ENCODE data around the gene GGN. TPM values are rescaled to one million over a fixed set of nuclear protein-coding genes. Genes with fewer than 3 reads are reported as not detected.
"Not testable (repeated sequence)": the region's sequence is repeated elsewhere in the genome, so short reads cannot be mapped to it uniquely, and the experiment has no call there.

Gene GGN, protein sequence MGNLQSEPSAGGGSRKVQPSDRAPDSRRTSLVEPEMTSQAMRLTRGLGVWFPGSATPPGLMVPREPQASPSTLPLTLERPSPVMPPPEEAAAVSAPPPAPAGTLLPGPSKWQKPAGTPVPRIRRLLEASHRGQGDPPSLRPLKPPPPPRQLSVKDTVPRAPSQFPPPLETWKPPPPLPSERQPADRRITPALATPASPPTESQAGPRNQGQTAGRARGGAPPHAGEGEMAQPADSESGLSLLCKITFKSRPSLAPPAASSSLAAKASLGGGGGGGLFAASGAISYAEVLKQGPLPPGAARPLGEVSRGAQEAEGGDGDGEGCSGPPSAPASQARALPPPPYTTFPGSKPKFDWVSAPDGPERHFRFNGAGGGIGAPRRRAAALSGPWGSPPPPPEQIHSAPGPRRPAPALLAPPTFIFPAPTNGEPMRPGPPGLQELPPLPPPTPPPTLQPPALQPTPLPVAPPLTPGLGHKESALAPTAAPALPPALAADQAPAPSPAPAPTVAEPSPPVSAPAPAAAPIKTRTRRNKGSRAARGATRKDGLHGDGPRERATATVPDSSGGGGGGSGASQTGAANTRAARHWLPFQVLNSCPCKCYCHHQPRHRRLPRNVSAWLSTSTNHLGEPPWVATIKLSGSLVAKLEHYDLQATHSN
- total RNA-seq: 0.80 and 1.7 TPM in 2 replicates

- peak; percentile 92 for DNase-seq (ENCODE audit: low read depth)
These were observed at the start of gene GGN for GRCh38 chr19:38387550-38388348. TSS of gene GGN (minus strand) at chr19:38388034. CDS start at chr19:38387261, 773 bp downstream.

GRCh38 chr19:38437295-38437694 lies 49.5 kb upstream of the GGN start:
- no peak for DNase-seq (ENCODE audit: low read depth)

DNA sequence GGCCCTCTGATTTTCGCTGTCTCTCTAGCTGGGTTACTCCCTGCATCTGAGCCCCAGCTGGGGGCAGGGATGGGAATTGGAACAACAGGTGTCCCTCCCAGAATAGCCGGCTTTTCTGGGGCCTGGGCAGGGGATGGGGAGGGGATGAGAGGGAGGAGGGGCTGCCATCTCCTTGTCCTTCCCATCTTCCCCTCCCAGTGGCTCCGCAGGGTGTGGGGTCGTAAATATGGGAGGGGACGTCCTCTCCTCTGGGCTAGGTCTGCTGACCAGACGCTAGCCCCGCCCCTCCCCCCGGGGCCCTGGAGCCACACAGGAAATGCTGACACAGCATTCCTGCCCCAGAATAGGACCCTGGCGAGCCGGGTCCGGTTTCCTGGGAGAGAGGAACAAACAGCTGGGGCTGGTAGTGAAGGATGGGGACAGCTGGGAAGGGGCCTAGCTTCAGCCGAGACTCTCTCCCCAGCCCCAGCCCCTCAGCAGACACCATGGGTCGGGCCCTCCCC lies 46.8 kb upstream of the GGN start:
- no peak for DNase-seq (ENCODE audit: low read depth)

GRCh38 chr19:38433268-38433733 lies 45.5 kb upstream of the GGN start, which contains the start of gene RYR1:
TSS of gene RYR1 (plus strand) at chr19:38433691. CDS start at chr19:38433830, 139 bp downstream.
- DNase-seq (ENCODE audit: low read depth): no peak

DNA sequence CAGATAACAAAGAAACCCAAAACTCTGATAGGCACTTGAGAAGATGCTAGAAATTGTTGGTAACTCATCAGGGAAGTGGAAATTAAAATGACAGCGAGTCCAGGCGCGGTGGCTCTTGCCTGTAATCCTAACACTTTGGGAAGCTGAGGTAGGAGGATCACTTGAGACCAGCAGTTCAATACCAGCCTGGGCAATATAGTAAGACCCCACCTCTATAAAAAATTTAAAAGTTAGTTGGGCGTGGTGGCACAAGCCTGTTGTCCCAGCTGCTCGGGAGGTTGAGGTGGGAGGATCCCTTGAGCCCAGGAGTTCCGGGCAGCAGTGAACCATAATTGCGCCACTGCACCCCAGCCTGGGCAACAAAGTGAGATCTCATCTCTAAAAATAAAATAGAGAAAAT lies 43.1 kb upstream of the GGN start:
- DNase-seq (ENCODE audit: low read depth): no peak

DNA sequence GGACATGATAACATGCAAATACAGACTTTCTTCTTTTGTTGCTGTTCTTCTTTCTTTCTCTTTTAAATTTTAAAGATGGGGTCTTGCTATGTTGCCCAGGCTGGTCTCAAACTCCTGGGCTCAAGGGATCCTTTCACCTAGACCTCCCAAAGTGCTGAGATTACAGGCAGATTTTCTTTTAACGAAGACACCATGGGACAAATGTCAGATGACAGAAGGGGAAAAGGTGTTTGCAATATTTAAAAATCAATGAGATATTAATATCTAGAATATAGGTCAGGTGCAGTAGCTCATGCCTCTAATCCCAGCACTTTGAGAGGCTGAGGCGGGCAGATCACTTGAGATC lies 42.0 kb upstream of the GGN start:
- DNase-seq (ENCODE audit: low read depth): no peak

- DNase-seq (ENCODE audit: low read depth): no peak
These were observed 41.4 kb upstream of the GGN start for GRCh38 chr19:38429055-38429810.

GRCh38 chr19:38427035-38427677 lies 39.3 kb upstream of the GGN start:
- not testable (repeated sequence) for DNase-seq (ENCODE audit: low read depth)

DNA sequence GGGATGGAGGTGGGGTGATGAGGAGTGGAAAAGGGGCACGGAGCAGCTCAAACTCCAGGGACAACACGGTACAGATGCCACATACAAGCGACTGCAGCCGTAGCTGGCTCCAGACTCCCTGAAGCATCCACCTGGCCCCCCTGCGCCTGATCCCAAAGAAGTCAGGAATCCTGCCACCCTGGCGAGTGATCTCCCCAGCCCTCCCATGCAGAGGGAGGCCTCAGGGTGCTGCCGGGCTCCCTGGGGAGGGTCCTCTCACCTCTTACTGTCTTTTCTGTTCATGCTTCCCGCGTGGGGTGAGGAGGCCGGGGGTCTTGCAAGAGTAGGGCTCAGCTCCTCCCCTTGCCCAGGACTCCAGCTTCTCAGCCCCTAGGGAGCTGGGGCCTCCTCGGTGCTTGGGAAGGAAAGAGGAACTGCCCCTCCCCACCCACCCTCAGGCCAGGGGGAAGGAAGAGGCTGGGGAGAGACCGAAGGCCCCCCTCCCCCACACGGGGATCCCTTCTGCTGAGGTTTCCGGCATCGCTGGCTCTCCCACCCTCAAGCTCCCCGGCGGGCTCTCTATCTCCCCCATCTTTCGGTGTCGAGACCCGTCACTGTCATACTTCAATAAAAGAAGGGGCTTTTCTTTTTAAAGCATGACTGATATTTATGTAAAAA lies 38.1 kb upstream of the GGN start, which contains the start of gene RASGRP4:
Gene RASGRP4 (minus strand): TSS at position 410 of the 657 bp plus-strand sequence. CDS start 128 bp downstream, at position 282.
- no peak for DNase-seq (ENCODE audit: low read depth)

GRCh38 chr19:38425222-38425809 lies 37.5 kb upstream of the GGN start:
- DNase-seq (ENCODE audit: low read depth): no peak

DNA sequence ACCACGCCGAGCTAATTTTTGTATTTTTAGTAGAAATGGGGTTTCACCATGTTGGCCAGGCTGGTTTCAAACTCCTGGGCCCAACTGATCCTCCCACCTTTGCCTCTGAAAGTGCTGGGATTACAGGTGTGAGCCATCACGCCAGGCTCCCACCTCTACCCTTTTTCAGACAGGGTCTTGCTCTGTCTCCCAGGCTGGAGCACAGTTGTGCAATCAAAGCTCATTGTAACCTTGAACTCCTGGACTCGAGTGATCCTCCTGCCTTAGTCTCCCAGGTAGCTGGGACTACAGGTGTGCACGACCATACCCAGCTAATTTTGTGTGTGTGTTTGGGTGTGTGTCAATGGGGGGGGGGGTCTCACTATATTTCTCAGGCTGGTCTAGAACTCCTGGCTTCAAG lies 36.4 kb upstream of the GGN start:
- DNase-seq (ENCODE audit: low read depth): no peak

DNA sequence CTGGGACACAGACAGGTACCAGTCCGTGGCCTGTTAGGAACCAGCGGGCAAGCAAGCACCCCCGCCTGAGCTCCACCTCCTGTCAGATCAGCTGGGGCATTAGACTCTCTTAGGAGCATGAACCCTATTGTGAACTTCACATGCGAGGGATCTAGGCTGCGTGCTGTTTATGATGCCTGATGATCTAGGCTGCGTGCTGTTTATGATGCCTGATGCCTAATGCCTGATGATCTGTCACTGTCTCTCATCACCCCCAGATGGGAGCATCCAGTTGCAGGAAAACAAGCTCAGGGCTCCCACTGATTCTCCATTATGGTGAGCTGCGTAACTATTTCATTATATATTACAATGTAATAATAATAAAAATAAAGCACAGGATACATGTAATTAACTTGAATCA lies 34.6 kb upstream of the GGN start:
- DNase-seq (ENCODE audit: low read depth): no peak

GRCh38 chr19:38421856-38422255 lies 34.0 kb upstream of the GGN start:
- DNase-seq (ENCODE audit: low read depth): no peak

GRCh38 chr19:38420935-38421334 lies 33.1 kb upstream of the GGN start:
- DNase-seq (ENCODE audit: low read depth): no peak

DNA sequence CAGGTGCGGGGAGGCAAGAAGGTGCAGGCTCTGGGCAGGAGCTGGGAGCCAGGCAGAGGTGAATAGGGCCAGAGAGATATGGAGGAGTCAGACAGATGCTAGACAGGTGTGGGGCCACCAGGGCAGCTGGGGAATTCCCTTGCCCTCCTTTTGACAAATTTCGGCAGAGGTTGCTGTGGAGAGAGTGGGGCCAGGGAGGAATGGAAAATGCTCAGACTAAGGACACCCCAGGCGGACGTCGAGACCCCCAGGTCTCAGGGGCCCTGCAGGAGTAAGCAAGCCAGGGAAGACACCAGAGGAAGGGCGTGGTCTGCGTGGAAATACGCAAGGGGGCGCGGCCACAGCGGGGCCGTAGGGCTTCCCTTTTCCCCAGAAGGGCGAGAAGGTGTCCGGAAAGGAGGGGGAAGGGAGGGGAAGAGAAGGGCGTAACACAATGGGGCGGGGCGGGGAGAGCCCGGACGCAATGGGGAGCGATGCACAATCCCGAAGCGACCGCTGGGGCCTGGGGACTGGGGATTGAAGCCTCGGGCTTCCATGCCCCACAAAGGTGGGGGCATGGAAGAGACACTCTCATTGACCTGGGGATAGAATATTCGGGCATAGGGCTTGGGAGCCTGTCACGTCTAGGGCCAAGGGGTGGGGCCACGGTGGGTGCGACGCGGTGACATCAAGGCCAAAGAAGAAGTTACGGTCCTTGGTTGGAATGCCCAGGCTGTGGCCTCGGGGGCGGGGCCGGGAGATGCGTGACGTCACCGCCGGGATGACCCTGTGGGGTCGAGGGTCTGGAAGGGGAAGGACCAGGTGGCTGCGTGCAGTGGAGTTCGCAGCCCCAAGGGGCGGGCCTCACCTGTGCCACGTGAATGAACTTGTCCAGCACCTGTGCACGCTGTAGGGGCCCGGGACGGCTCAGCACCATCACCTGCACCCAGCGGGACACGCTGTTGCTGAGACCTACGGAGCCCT lies 30.0 kb upstream of the GGN start:
- no peak for DNase-seq (ENCODE audit: low read depth)

- DNase-seq (ENCODE audit: low read depth): no peak
These were observed 29.3 kb upstream of the GGN start for GRCh38 chr19:38417146-38417543.

GRCh38 chr19:38413416-38413815 lies 25.6 kb upstream of the GGN start:
- no peak for DNase-seq (ENCODE audit: low read depth)

GRCh38 chr19:38412961-38413360 lies 25.1 kb upstream of the GGN start:
- no peak for DNase-seq (ENCODE audit: low read depth)

DNA sequence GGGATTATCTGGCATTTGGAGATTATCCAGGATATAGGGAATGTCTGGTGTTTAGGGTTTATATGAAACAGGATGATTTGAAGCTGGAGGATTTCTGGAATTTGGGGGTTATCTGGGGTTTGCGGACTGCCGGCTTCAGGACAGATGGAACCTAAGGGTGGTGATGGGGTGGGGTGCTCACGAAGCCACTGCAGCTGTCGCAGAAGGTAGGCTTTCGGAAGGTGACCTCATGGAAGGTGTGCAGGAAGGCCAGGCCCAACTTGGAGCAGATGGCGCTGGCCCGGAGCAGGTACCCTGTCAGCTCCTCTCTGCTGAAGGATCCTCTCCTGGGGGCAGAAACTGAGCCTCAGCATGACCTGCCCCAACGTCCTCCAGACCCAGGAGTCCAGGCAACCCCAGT lies 24.7 kb upstream of the GGN start:
- DNase-seq (ENCODE audit: low read depth): no peak

Data from renal cortical epithelial cell (primary cell).